ENCODE measurements around the gene TMEM87A.

DNA sequence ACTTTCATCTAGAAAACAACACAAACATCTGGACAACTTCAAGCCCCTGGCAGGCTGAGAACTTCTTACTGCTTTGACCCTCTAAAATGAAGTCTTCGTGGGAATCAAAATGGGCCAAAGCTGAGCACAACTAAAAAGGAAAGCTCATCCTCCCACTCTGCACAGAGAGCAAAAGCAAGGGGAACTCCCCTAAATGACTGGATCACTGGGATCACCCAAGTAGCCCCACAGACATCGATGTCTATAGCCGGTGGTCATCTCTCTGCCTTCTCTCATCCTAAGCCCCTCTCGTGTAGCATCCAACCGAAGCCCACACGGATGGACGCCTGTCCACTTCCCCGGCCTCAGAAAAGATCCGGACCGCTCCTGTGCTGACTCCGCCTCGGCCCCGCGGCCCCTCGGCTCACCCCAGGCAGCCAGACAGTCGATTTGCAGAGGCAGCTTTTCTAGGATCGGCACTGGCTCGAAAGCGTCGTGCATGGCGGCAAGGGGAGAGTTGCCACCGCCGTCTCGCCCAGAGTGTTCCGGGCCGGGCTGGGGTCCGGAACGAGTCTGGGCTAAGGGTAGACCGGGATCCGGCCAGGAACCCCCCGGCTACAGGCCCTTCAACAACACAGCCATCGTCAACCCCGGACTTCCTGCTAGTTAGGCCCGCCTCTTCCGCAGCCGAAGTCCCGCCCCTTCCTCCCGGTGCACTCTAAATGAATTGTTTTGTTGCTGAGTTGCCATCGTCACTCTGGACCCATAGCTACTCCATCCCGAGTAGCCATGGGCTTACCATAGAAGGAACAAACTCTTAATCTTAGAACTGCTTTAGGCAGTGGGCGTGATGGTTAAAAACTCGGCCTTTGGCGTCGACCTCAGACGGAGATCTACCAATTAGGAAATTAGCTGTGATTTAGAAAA is 65.3 kb downstream of the TMEM87A start, which contains the start of gene VPS39:
- TF ChIP-seq, protein P1, sequence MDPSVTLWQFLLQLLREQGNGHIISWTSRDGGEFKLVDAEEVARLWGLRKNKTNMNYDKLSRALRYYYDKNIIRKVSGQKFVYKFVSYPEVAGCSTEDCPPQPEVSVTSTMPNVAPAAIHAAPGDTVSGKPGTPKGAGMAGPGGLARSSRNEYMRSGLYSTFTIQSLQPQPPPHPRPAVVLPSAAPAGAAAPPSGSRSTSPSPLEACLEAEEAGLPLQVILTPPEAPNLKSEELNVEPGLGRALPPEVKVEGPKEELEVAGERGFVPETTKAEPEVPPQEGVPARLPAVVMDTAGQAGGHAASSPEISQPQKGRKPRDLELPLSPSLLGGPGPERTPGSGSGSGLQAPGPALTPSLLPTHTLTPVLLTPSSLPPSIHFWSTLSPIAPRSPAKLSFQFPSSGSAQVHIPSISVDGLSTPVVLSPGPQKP (IDR thresholded peaks at IDR 0.05; ENCODE audit: low read depth, low read length) = no peak
- TF ChIP-seq, protein P2, sequence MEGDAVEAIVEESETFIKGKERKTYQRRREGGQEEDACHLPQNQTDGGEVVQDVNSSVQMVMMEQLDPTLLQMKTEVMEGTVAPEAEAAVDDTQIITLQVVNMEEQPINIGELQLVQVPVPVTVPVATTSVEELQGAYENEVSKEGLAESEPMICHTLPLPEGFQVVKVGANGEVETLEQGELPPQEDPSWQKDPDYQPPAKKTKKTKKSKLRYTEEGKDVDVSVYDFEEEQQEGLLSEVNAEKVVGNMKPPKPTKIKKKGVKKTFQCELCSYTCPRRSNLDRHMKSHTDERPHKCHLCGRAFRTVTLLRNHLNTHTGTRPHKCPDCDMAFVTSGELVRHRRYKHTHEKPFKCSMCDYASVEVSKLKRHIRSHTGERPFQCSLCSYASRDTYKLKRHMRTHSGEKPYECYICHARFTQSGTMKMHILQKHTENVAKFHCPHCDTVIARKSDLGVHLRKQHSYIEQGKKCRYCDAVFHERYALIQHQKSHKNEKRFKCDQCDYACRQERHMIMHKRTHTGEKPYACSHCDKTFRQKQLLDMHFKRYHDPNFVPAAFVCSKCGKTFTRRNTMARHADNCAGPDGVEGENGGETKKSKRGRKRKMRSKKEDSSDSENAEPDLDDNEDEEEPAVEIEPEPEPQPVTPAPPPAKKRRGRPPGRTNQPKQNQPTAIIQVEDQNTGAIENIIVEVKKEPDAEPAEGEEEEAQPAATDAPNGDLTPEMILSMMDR (IDR thresholded peaks at IDR 0.05) = no peak
- TF ChIP-seq SMC3 (IDR thresholded peaks at IDR 0.05) (no peak), NPAS2 (CRISPR knock-in tag; IDR thresholded peaks at IDR 0.05; ENCODE audit: borderline replicate concordance) (no peak), EP300 (IDR thresholded peaks at IDR 0.05) (no peak), CBX8 (IDR thresholded peaks at IDR 0.05) (no peak), ZSCAN20 (CRISPR knock-in tag; IDR thresholded peaks at IDR 0.05) (no peak), NR3C1 (IDR thresholded peaks at IDR 0.05) (no peak), HOXB13 (CRISPR knock-in tag; IDR thresholded peaks at IDR 0.05; ENCODE audit: low read depth) (no peak), CEBPB (IDR thresholded peaks at IDR 0.05) (no peak), POLR2A (IDR thresholded peaks at IDR 0.05; ENCODE audit: low read length) (peak; percentile 53)
- TF ChIP-seq, protein P3, sequence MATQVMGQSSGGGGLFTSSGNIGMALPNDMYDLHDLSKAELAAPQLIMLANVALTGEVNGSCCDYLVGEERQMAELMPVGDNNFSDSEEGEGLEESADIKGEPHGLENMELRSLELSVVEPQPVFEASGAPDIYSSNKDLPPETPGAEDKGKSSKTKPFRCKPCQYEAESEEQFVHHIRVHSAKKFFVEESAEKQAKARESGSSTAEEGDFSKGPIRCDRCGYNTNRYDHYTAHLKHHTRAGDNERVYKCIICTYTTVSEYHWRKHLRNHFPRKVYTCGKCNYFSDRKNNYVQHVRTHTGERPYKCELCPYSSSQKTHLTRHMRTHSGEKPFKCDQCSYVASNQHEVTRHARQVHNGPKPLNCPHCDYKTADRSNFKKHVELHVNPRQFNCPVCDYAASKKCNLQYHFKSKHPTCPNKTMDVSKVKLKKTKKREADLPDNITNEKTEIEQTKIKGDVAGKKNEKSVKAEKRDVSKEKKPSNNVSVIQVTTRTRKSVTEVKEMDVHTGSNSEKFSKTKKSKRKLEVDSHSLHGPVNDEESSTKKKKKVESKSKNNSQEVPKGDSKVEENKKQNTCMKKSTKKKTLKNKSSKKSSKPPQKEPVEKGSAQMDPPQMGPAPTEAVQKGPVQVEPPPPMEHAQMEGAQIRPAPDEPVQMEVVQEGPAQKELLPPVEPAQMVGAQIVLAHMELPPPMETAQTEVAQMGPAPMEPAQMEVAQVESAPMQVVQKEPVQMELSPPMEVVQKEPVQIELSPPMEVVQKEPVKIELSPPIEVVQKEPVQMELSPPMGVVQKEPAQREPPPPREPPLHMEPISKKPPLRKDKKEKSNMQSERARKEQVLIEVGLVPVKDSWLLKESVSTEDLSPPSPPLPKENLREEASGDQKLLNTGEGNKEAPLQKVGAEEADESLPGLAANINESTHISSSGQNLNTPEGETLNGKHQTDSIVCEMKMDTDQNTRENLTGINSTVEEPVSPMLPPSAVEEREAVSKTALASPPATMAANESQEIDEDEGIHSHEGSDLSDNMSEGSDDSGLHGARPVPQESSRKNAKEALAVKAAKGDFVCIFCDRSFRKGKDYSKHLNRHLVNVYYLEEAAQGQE (IDR thresholded peaks at IDR 0.05) = no peak
- TF ChIP-seq, protein P4, sequence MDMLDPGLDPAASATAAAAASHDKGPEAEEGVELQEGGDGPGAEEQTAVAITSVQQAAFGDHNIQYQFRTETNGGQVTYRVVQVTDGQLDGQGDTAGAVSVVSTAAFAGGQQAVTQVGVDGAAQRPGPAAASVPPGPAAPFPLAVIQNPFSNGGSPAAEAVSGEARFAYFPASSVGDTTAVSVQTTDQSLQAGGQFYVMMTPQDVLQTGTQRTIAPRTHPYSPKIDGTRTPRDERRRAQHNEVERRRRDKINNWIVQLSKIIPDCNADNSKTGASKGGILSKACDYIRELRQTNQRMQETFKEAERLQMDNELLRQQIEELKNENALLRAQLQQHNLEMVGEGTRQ (IDR thresholded peaks at IDR 0.05) = no peak

All from A549 (cell line).